Measurements from ENCODE around the gene CD58. TPM values are rescaled to one million over a fixed set of nuclear protein-coding genes. Genes with fewer than 3 reads are reported as not detected.
"Not testable (repeated sequence)": the region's sequence is repeated elsewhere in the genome, so short reads cannot be mapped to it uniquely, and the experiment has no call there.

CD58 gene
- total and polyA plus RNA-seq, 5 donors from 2014 or later, result 39.6 to 124 (median 80.8) TPM

DNA sequence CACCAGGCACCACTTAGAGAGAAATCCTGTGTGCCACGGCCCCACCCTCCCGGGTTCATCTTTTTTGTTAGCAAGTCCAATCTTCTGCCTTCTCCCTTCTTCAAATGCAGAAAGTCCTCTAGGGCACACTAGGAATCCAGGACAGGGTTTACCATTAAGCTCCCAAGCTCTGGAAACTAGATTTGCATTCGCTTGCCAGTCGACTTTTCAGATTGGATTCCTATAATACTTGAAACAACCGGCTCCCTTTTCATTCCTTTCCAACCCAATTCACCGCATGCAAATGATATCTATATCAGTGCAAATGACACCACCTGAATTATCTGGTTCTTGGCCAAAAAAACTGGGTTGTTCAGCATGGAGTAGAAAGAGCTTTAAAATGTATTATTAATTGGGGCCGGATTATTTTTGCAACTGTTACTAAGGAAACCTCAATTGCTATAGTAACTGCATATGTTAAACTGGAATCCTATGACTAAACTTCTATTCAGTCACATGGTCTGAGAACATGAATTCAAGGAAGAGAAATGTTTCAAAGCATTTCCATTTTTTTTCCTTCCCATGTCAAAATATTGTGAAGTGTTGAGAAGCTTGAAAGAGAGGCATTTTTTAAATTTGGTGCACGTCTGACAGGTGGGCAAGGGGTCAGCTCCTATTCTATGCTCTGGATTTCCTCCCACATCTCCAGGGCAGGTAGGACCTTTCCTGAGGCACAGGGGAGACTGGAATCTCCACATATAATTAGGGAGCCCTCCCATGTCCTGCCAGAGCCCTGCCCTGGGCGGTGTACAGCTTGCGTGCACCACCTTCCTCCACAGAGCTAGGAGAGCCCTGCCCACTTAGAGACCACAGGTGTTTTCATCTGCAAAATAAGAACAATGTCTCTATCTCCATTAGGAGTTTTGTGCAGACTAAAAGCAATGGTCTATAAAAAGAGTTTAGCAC is 20.5 kb upstream of the CD58 start:
- not testable (repeated sequence) for H3K9me3 Mint-ChIP-seq; H3K9me3 ChIP-seq (ENCODE audit: control insufficient read depth in 2 of 2, low read length in 2 of 2); H3K4me3 Mint-ChIP-seq; DNase-seq; ATAC-seq (ENCODE audit: low read depth in 2 of 2); H3K27me3 ChIP-seq (ENCODE audit: control insufficient read depth, insufficient read depth, low read length); H3K27me3 Mint-ChIP-seq; H3K4me1 ChIP-seq (ENCODE audit: control insufficient read depth, insufficient read depth, low read length, poor library complexity, severe bottlenecking); H3K4me3 ChIP-seq (ENCODE audit: low read depth, low read length); H3K27ac Mint-ChIP-seq; H3K36me3 Mint-ChIP-seq; H3K36me3 ChIP-seq (ENCODE audit: control insufficient read depth, insufficient read depth, low read length); H3K27ac ChIP-seq (ENCODE audit: insufficient read depth, low read length, poor library complexity, severe bottlenecking)
- peaks cover 0 to 13% (median 5%) of the 10 kb centered on the region in 4 donors for H3K4me1 Mint-ChIP-seq

DNA sequence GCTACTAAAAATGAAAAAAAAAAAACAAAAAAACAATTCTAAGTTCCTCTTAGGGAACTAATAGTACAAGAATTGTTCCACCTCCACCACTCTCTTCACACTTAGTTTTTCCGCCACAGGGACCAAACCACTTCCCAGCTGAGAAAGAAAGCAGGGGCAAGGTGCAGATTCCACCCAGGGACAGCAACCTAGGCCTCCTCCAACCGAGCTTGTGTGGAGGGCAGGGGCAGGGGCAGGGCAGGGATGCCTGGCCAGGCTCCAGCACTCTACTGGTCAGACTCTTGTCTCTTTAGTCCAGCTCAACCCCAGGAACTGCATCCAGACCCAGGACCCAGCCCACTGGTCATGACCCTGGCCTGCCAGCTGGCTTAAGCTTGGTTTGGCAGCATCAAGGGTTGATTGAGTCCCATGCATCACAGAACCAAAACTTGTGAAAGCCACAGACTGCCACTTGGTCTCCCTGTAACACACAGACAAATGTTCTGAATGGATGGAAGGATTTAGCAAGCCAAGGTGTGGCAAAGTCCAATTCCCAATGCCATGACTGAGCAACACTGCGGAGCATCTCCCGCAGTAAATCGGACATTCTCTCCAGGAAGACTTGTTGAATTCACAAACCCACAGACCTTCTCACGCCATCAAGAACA is 19.7 kb upstream of the CD58 start:
- not testable (repeated sequence) for H3K4me1 ChIP-seq (ENCODE audit: control insufficient read depth, insufficient read depth, low read length, poor library complexity, severe bottlenecking); H3K4me3 ChIP-seq (ENCODE audit: low read depth, low read length); H3K4me1 Mint-ChIP-seq; H3K4me3 Mint-ChIP-seq; H3K27me3 Mint-ChIP-seq; H3K27ac Mint-ChIP-seq; ATAC-seq (ENCODE audit: low read depth in 2 of 2); H3K36me3 Mint-ChIP-seq; H3K9me3 Mint-ChIP-seq; H3K36me3 ChIP-seq (ENCODE audit: control insufficient read depth, insufficient read depth, low read length); H3K9me3 ChIP-seq (ENCODE audit: control insufficient read depth in 2 of 2, low read length in 2 of 2); DNase-seq; H3K27ac ChIP-seq (ENCODE audit: insufficient read depth, low read length, poor library complexity, severe bottlenecking); H3K27me3 ChIP-seq (ENCODE audit: control insufficient read depth, insufficient read depth, low read length)

DNA sequence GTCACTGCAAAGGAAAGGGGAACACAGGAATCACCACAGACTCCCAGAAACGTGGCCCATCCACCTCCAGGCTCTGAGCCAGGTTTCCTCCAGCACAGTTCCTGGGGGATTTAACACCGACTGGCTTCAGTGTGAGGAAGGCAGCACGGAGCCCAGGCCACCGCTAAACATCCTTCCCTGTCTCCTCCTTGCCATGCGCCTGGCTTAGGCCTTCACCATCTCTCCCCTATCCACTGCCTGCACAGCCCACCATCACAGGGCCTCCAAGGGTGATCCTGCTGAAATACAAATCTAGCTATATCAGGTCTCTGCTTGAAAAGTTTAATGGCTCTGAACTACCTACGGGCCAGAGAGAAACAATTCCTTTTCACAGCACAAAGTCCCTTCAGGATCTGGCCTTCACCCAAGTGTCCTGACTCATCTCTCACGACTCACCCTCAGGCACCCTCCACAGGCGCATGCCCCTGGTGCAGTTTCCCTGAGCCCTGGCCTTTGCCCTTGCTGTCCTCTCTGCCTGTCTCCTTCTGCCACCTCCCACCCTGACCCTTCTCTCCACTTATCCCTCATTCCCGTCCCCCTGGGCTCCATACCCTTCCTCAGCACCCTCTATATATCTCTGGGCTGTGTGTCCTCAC is 18.4 kb upstream of the CD58 start:
- not testable (repeated sequence) for H3K27me3 ChIP-seq (ENCODE audit: control insufficient read depth, insufficient read depth, low read length); H3K4me3 ChIP-seq (ENCODE audit: low read depth, low read length); DNase-seq; H3K27me3 Mint-ChIP-seq; H3K9me3 Mint-ChIP-seq; H3K4me1 ChIP-seq (ENCODE audit: control insufficient read depth, insufficient read depth, low read length, poor library complexity, severe bottlenecking); H3K36me3 ChIP-seq (ENCODE audit: control insufficient read depth, insufficient read depth, low read length); H3K4me3 Mint-ChIP-seq; H3K4me1 Mint-ChIP-seq; H3K27ac ChIP-seq (ENCODE audit: insufficient read depth, low read length, poor library complexity, severe bottlenecking); ATAC-seq (ENCODE audit: low read depth in 2 of 2); H3K9me3 ChIP-seq (ENCODE audit: control insufficient read depth in 2 of 2, low read length in 2 of 2); H3K27ac Mint-ChIP-seq; H3K36me3 Mint-ChIP-seq

DNA sequence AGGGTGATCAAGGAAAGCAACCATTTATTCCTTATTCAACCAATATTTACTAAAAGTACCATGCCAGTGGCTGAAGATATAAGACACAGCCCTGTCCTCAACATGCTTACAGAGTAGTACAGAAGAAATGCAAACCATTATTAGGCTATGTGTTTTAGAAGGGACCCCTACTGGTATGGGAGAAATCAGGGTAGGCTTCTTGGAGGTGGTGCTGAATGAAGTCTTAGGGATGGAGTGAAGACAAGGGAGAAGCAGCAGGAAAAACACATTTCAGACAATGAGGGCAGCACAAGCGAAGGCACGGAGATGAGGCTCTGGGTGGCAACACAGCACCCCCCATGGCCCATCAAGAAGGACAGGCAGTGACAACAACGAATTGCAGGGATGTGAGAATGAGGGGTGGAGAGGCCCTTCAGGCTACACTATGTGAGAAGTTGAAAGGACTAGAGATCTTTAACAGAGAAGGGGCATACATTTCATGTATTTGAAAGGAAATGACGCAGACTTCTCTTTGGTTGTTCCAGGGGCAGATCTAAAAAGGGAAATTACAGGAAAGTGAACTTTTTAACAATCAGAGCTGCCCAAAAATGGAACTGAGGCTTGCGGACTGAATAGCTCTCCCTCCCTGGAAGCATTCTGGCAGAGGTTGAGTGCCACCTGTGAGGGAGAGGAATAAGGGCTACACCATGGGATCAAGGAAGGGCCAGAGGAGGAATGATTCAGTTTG is 16.8 kb upstream of the CD58 start:
- Mint-ChIP-seq H3K27me3 (no peaks in the 10 kb centered on the region), H3K9me3 (no peaks in the 10 kb centered on the region), H3K4me3 (no peak overlapping the region), H3K27ac (peak overlapping the region in 1 of 3 donors; percentile 24), H3K4me1 (peaks cover 0 to 5% (median 0%) of the 10 kb centered on the region in 4 donors), H3K36me3 (no peaks in the 10 kb centered on the region)
- DNase-seq (no peak), ATAC-seq (ENCODE audit: low read depth in 2 of 2) (no peak)
- no peaks in the 10 kb centered on the region for H3K27me3 ChIP-seq (ENCODE audit: control insufficient read depth, insufficient read depth, low read length)
- no peaks in the 10 kb centered on the region for H3K4me1 ChIP-seq (ENCODE audit: control insufficient read depth, insufficient read depth, low read length, poor library complexity, severe bottlenecking)
- H3K4me3 ChIP-seq (ENCODE audit: low read depth, low read length), result no peak overlapping the region
- H3K36me3 ChIP-seq (ENCODE audit: control insufficient read depth, insufficient read depth, low read length), result no peaks in the 10 kb centered on the region
- no peaks in the 10 kb centered on the region for H3K9me3 ChIP-seq (ENCODE audit: control insufficient read depth in 2 of 2, low read length in 2 of 2)
- H3K27ac ChIP-seq (ENCODE audit: insufficient read depth, low read length, poor library complexity, severe bottlenecking), result no peak overlapping the region

DNA sequence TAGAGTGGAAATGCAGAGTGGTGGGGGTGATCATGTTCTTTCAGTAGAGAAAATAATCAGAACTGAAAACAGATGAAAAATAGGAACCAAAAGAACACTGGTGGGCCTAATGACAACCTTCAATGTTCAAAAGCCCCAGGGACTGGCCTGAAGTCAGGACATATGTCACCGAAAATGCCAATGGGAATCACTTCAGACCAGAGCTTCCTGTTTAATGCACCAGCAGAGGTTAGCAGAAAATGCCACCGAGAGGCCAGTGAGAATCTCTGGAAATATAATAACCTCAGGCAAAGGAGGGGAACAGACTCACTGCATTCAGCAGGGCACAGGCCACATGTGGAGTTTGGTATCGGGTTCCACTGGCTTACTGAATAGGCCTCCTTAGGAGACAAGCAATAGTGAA is 15.9 kb upstream of the CD58 start:
- Histone ChIP-seq H3K27ac (ENCODE audit: insufficient read depth, low read length, poor library complexity, severe bottlenecking) (no peak overlapping the region), H3K4me3 (ENCODE audit: low read depth, low read length) (no peak overlapping the region), H3K4me1 (ENCODE audit: control insufficient read depth, insufficient read depth, low read length, poor library complexity, severe bottlenecking) (no peaks in the 10 kb centered on the region), H3K9me3 (ENCODE audit: control insufficient read depth in 2 of 2, low read length in 2 of 2) (no peaks in the 10 kb centered on the region), H3K36me3 (ENCODE audit: control insufficient read depth, insufficient read depth, low read length) (no peaks in the 10 kb centered on the region), H3K27me3 (ENCODE audit: control insufficient read depth, insufficient read depth, low read length) (no peaks in the 10 kb centered on the region)
- DNase-seq, result no peak
- no peaks in the 10 kb centered on the region for H3K27me3 Mint-ChIP-seq
- H3K27ac Mint-ChIP-seq, result no peak overlapping the region
- no peaks in the 10 kb centered on the region for H3K9me3 Mint-ChIP-seq
- ATAC-seq (ENCODE audit: low read depth in 2 of 2), result peak in 1 of 2 donors; percentile 20
- peaks cover 0 to 5% (median 0%) of the 10 kb centered on the region in 4 donors for H3K4me1 Mint-ChIP-seq
- no peak overlapping the region for H3K4me3 Mint-ChIP-seq
- H3K36me3 Mint-ChIP-seq, result no peaks in the 10 kb centered on the region

DNA sequence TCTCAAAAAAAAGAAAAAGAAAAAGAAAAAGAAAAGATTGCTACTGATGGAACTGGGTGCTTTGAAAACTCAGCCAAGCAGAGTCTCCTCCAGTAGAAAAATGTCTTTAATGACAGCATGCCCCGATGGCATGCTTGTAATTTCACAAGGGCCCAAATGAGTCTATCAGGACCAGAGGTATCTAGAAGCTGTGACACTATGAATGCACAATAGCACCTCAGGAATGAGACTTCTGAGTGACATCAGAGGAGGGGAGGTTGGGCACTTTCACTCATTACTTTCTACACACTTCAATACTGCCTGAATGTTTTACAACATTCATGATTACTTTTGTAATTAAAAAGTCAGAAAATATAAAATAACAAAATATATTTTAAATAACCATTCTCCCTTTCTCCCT is 15.1 kb upstream of the CD58 start:
- Mint-ChIP-seq H3K4me3 (no peak overlapping the region), H3K4me1 (peaks cover 0 to 5% (median 0%) of the 10 kb centered on the region in 4 donors), H3K27ac (peak overlapping the region in 1 of 3 donors; percentile 16), H3K27me3 (no peaks in the 10 kb centered on the region), H3K36me3 (no peaks in the 10 kb centered on the region), H3K9me3 (no peaks in the 10 kb centered on the region)
- Histone ChIP-seq H3K27me3 (ENCODE audit: control insufficient read depth, insufficient read depth, low read length) (no peaks in the 10 kb centered on the region), H3K4me3 (ENCODE audit: low read depth, low read length) (no peak overlapping the region), H3K9me3 (ENCODE audit: control insufficient read depth in 2 of 2, low read length in 2 of 2) (no peaks in the 10 kb centered on the region), H3K4me1 (ENCODE audit: control insufficient read depth, insufficient read depth, low read length, poor library complexity, severe bottlenecking) (no peaks in the 10 kb centered on the region), H3K27ac (ENCODE audit: insufficient read depth, low read length, poor library complexity, severe bottlenecking) (no peak overlapping the region), H3K36me3 (ENCODE audit: control insufficient read depth, insufficient read depth, low read length) (no peaks in the 10 kb centered on the region)
- no peak for DNase-seq
- ATAC-seq (ENCODE audit: low read depth in 2 of 2), result no peak

DNA sequence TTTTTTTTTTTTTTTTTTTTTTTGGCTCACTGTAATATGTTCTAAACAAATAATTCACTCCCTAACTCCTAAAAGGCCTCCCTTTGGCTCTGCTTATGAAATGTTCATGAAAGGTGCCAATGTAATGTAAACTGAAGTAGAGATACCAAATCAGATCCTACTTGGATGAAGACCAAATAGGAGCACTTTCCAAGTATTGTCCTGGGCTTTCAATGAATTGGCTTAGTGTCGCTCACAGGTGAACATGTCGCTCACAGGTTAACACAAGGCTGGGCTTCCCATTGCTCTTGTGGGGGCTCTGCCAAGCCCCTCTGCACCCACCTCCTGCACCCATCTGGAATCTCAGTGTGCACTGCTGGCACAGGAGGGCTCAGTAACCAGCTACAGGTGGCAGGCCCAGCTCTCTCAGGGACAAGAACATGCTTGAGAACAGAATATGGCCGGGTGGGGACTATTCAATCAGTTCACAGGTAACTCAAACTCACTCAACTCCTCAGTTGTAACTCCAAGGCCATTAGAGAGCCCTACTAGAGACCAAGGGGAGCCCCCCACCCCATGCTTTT is 10.6 kb upstream of the CD58 start:
- H3K36me3 ChIP-seq (ENCODE audit: control insufficient read depth, insufficient read depth, low read length), result no peaks in the 10 kb centered on the region

More for the DNA sequence above, 10.6 kb upstream of the CD58 start:
- no peaks in the 10 kb centered on the region for H3K27me3 Mint-ChIP-seq
- DNase-seq, result no peak
- Histone ChIP-seq H3K27ac (ENCODE audit: insufficient read depth, low read length, poor library complexity, severe bottlenecking) (no peak overlapping the region), H3K9me3 (ENCODE audit: control insufficient read depth in 2 of 2, low read length in 2 of 2) (no peaks in the 10 kb centered on the region), H3K27me3 (ENCODE audit: control insufficient read depth, insufficient read depth, low read length) (no peaks in the 10 kb centered on the region), H3K4me1 (ENCODE audit: control insufficient read depth, insufficient read depth, low read length, poor library complexity, severe bottlenecking) (no peaks in the 10 kb centered on the region), H3K4me3 (ENCODE audit: low read depth, low read length) (no peak overlapping the region)
- no peaks in the 10 kb centered on the region for H3K36me3 Mint-ChIP-seq
- no peaks in the 10 kb centered on the region for H3K4me1 Mint-ChIP-seq
- no peak overlapping the region for H3K27ac Mint-ChIP-seq
- peaks cover 0 to 1% (median 0%) of the 10 kb centered on the region in 7 donors for H3K9me3 Mint-ChIP-seq
- H3K4me3 Mint-ChIP-seq, result no peak overlapping the region
- no peak for ATAC-seq (ENCODE audit: low read depth in 2 of 2)

All from CD4-positive, CD25-positive, alpha-beta regulatory T cell (primary cell).